ENCODE results near the gene ODF2. TPM values are rescaled to one million over a fixed set of nuclear protein-coding genes. Genes with fewer than 3 reads are reported as not detected.
A peak's percentile ranks its signal among the peaks of the same experiment; 100 is the strongest.

ODF2 gene
- total RNA-seq, 4 donors from 2014 or later, result 13.2 to 62.3 (median 19.8) TPM

DNA sequence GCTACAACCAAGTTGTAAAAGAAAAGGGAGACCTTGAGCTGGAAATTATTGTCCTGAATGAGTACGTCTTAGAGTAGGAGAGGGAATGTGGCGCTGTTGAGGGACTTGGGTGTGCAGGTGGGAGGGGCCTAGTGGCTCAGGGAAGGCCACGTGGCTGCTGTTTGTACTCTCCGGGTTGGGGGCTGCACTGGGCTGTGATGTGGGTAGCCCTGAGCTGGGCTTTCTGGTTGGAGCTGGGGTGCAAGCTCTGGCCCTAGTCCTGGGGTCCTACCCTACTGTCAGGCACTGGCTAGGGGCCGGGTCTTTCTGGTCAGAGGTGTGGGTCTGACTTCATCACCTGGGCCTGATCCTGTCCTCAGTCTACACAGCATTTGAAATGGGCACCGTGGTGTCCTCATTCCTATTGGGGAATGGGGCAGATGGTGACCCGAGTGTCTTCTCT, 29.6 kb downstream of the ODF2 start:
- intact Hi-C loops (cut with DNase I; ENCODE audit: low total_unique reads) (no loop called here), in situ Hi-C loops (cut with MboI; ENCODE audit: low pct_ligation_motif_present in 1 of 4, low pct_unique_long_range_greater_than_20kb in 1 of 4, low sequenced_read_pairs in 3 of 4) (no loop called here)
- no peak overlapping the region for H3K27ac ChIP-seq
- TF ChIP-seq POLR2AphosphoS5 (IDR thresholded peaks at IDR 0.05) (no peak), POLR2A (IDR thresholded peaks at IDR 0.05) (no peak), EP300 (IDR thresholded peaks at IDR 0.05; ENCODE audit: low read depth) (no peak)
- TF ChIP-seq, protein P1, sequence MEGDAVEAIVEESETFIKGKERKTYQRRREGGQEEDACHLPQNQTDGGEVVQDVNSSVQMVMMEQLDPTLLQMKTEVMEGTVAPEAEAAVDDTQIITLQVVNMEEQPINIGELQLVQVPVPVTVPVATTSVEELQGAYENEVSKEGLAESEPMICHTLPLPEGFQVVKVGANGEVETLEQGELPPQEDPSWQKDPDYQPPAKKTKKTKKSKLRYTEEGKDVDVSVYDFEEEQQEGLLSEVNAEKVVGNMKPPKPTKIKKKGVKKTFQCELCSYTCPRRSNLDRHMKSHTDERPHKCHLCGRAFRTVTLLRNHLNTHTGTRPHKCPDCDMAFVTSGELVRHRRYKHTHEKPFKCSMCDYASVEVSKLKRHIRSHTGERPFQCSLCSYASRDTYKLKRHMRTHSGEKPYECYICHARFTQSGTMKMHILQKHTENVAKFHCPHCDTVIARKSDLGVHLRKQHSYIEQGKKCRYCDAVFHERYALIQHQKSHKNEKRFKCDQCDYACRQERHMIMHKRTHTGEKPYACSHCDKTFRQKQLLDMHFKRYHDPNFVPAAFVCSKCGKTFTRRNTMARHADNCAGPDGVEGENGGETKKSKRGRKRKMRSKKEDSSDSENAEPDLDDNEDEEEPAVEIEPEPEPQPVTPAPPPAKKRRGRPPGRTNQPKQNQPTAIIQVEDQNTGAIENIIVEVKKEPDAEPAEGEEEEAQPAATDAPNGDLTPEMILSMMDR (IDR thresholded peaks at IDR 0.05), result no peak
- H3K27me3 ChIP-seq, result no peaks in the 10 kb centered on the region
- H3K36me3 ChIP-seq, result peaks cover 0 to 26% (median 2%) of the 10 kb centered on the region in 4 donors
- H3K9me3 ChIP-seq, result no peaks in the 10 kb centered on the region
- no peak for DNase-seq
- H3K4me3 ChIP-seq, result no peak overlapping the region
- no peaks in the 10 kb centered on the region for H3K4me1 ChIP-seq
- WGBS, 2 donors (ENCODE audit: low coverage in 1 of 2), result 85% methylated on average over 7 of the region's 7 CpGs; no CpG with 5 or more reads in 1 of the 2 donors

DNA sequence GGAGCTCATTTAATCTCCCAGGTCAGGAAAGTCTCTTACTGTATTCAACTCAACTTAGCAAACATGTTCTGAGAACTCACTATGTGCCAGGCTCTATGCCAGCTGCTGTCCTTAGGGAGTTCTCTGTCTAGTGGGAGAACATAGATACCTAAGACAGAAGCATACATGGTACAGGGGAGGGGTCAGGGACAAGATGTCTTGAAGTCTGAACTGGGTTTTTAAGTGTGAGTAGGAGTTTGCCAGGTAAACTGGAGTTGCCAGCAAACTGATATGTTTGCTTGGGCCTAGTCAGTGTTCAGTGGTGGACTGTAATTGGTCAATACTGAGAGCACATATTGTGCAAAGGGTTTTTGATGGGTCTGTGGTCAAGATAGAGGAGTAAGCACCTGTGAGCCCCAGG, 30.4 kb downstream of the ODF2 start:
- H3K27me3 ChIP-seq, result no peaks in the 10 kb centered on the region
- no peak overlapping the region for H3K27ac ChIP-seq
- no peak overlapping the region for H3K4me3 ChIP-seq
- no peaks in the 10 kb centered on the region for H3K9me3 ChIP-seq
- in situ Hi-C loops (cut with MboI; ENCODE audit: low pct_ligation_motif_present in 1 of 4, low pct_unique_long_range_greater_than_20kb in 1 of 4, low sequenced_read_pairs in 3 of 4), result no loop called here
- intact Hi-C loops (cut with DNase I; ENCODE audit: low total_unique reads), result no loop called here
- TF ChIP-seq, protein P1 (IDR thresholded peaks at IDR 0.05), result no peak
- TF ChIP-seq POLR2AphosphoS5 (IDR thresholded peaks at IDR 0.05) (no peak), POLR2A (IDR thresholded peaks at IDR 0.05) (no peak), EP300 (IDR thresholded peaks at IDR 0.05; ENCODE audit: low read depth) (no peak)
- no peak for DNase-seq
- peaks cover 0 to 26% (median 4%) of the 10 kb centered on the region in 4 donors for H3K36me3 ChIP-seq
- H3K4me1 ChIP-seq, result no peaks in the 10 kb centered on the region

DNA sequence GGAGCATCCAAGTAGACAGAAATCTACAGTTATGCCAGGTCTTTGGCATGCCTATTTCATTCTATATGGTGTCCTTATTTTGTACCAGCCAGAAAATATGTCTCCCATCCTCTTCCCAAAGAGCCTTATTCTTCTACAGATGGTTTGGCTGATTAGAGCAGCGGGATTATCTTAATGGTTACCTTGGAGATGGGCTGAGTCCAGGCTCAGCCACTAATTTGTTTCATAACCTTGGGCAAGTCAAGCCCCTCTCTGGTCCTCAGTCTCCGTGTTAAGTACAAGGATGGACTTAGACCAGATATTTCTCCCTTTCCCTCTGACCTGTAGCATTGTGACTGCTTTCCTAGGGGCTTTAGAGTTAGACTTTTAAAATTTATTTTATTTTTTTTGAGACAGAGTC, 37.6 kb downstream of the ODF2 start:
- WGBS, 2 donors (ENCODE audit: low coverage in 1 of 2), result 91 to 100% methylated on average over 1 to 2 of the region's 2 CpGs
- no peak overlapping the region for H3K4me3 ChIP-seq
- no peaks in the 10 kb centered on the region for H3K27me3 ChIP-seq
- in situ Hi-C loops (cut with MboI; ENCODE audit: low pct_ligation_motif_present in 1 of 4, low pct_unique_long_range_greater_than_20kb in 1 of 4, low sequenced_read_pairs in 3 of 4), result no loop called here
- peaks cover 0 to 7% (median 2%) of the 10 kb centered on the region in 4 donors for H3K4me1 ChIP-seq
- no peaks in the 10 kb centered on the region for H3K9me3 ChIP-seq
- no peak for DNase-seq
- no peak overlapping the region for H3K27ac ChIP-seq
- TF ChIP-seq, protein P1 (IDR thresholded peaks at IDR 0.05), result no peak
- TF ChIP-seq POLR2A (IDR thresholded peaks at IDR 0.05) (no peak), POLR2AphosphoS5 (IDR thresholded peaks at IDR 0.05) (no peak), EP300 (IDR thresholded peaks at IDR 0.05; ENCODE audit: low read depth) (no peak)
- H3K36me3 ChIP-seq, result peaks cover 0 to 7% (median 2%) of the 10 kb centered on the region in 4 donors
- intact Hi-C loops (cut with DNase I; ENCODE audit: low total_unique reads), result no loop called here

DNA sequence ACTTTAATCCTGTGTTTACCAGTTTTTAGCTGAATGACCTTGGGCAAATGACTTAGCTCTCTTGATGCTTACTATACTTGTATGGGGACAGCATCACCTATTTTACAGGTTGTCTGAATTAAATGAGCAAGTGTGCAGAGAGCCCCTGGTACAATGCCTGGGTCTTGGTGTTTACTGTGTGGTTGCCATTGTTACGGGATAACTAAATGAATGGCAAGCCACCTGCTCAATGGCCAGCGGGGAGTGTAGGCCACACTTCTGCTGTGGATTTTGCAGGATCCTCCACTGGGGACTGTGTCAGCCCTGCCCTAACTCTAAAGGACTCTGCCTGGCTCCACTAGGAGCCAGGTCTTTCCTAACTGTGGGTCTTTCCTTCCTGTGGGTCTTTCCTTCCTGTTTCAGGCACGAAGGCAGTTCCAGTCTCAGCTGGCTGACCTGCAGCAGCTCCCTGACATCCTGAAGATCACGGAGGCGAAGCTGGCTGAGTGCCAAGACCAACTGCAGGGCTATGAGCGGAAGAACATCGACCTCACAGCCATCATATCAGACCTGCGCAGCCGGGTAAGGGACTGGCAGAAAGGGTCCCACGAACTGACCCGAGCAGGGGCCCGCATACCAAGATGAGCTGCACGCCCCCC, 38.4 kb downstream of the ODF2 start:
- no peaks in the 10 kb centered on the region for H3K9me3 ChIP-seq
- peak; percentile 58 for DNase-seq
- H3K27ac ChIP-seq, result peak overlapping the region in 2 of 4 donors; percentile 6 to 50
- H3K27me3 ChIP-seq, result no peaks in the 10 kb centered on the region
- H3K36me3 ChIP-seq, result peaks cover 0 to 7% (median 2%) of the 10 kb centered on the region in 4 donors
- peaks cover 0 to 7% (median 2%) of the 10 kb centered on the region in 4 donors for H3K4me1 ChIP-seq
- intact Hi-C loops (cut with DNase I; ENCODE audit: low total_unique reads), result no loop called here
- TF ChIP-seq POLR2A (IDR thresholded peaks at IDR 0.05) (no peak), POLR2AphosphoS5 (IDR thresholded peaks at IDR 0.05) (no peak), EP300 (IDR thresholded peaks at IDR 0.05; ENCODE audit: low read depth) (no peak)
- TF ChIP-seq, protein P1 (IDR thresholded peaks at IDR 0.05), result no peak
- H3K4me3 ChIP-seq, result no peak overlapping the region
- 0 to 53% methylated on average over 1 to 13 of the region's 13 CpGs for WGBS, 2 donors (ENCODE audit: low coverage in 1 of 2)
- in situ Hi-C loops (cut with MboI; ENCODE audit: low pct_ligation_motif_present in 1 of 4, low pct_unique_long_range_greater_than_20kb in 1 of 4, low sequenced_read_pairs in 3 of 4), result no loop called here
